ENCODE data around the gene RASSF8. TPM values are rescaled to one million over a fixed set of nuclear protein-coding genes. Genes with fewer than 3 reads are reported as not detected.

Gene RASSF8
- total and polyA plus RNA-seq, 11 donors, result 5.2 to 44.6 (median 28.5) TPM

DNA sequence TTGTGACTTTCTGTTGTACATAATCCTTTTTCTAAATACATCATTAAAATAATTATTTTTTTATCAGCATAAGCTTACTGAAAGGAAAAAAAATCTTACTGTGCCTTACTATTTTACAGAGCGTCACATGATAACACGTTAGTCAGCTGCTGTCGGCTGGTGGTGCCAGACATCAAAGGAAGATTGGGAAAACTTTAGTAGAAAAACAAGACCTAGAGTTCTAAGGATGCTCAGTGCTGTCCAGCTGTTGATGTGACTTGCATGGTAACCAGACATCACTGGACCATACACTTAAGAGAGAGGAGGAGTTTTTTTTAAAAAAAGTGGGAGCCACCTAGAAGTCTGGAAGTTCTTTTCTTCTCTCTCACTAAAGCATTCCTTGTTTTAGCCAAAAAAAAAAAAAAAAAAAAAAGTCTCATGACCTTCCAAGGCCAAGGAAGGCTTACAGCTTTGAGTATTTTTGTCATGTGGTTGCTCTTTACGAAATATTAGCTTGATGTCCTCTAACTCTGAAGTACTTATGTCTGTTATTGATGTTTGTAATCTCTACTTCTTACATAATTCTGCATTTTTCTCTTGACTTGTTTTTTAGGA is 4.5 kb downstream of the RASSF8 start:
- H3K9me3 ChIP-seq, result no peaks in the 10 kb centered on the region
- H3K4me1 ChIP-seq, result peaks cover 0 to 50% (median 20%) of the 10 kb centered on the region in 12 donors
- H3K27me3 ChIP-seq, result peaks cover 0 to 2% (median 0%) of the 10 kb centered on the region in 9 donors
- ATAC-seq (no peak), DNase-seq (no peak)
- no peak for TF ChIP-seq CTCF (IDR thresholded peaks at IDR 0.05)
- no peak for TF ChIP-seq POLR2A (IDR thresholded peaks at IDR 0.05)
- intact Hi-C loops (cut with DNase I), result loop anchor here in 6 of 10 donors (2.0 to 5.0 kb wide), 4 partner anchors 44 to 54 kb away; no protein-coding TSS in a partner anchor
- no peak overlapping the region for H3K4me3 ChIP-seq
- WGBS, 4 donors, result 47 to 56% (median 53%) methylated on average over 4 of the region's 4 CpGs
- H3K36me3 ChIP-seq, result no peaks in the 10 kb centered on the region
- peak overlapping the region in 2 of 12 donors; percentile 9 to 52 for H3K27ac ChIP-seq

DNA sequence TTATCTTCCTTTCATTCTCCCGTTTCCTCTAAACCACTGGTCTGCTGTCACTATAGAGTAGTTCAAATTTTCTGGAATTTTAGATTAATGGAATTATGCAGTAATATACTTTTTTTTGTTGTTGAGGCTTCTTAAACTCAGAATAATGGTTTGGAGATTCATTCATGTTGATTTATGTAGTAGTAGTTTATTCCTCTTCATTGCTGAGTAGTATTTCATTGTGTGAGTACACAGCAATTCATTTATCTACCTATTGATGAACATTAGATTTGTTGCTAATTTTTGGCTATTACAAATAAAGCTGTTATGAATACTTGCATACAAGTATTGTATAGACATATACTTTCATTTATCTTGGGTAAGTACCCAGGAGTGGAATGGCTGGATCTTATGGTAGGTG is 7.2 kb downstream of the RASSF8 start:
- H3K36me3 ChIP-seq, result no peaks in the 10 kb centered on the region
- no peaks in the 10 kb centered on the region for H3K9me3 ChIP-seq
- no peak overlapping the region for H3K4me3 ChIP-seq
- H3K27me3 ChIP-seq, result no peaks in the 10 kb centered on the region
- H3K4me1 ChIP-seq, result peaks cover 0 to 52% (median 15%) of the 10 kb centered on the region in 12 donors
- WGBS, 4 donors, result 94 to 100% (median 97%) methylated on average over 1 of the region's 1 CpG
- ATAC-seq, result no peak
- H3K27ac ChIP-seq, result no peak overlapping the region
- intact Hi-C loops (cut with DNase I), result loop anchor here in 1 of 10 donors (5.0 kb wide), 1 partner anchor 47 kb away; no protein-coding TSS in a partner anchor
- DNase-seq, result no peak
- TF ChIP-seq POLR2A (IDR thresholded peaks at IDR 0.05) (no peak), CTCF (IDR thresholded peaks at IDR 0.05) (no peak)

- Histone ChIP-seq H3K27me3 (no peaks in the 10 kb centered on the region), H3K27ac (peak overlapping the region in 1 of 12 donors; percentile 62), H3K9me3 (no peaks in the 10 kb centered on the region), H3K4me1 (peaks cover 0 to 51% (median 13%) of the 10 kb centered on the region in 12 donors), H3K36me3 (no peaks in the 10 kb centered on the region), H3K4me3 (no peak overlapping the region)
- no peak for DNase-seq
- TF ChIP-seq CTCF (IDR thresholded peaks at IDR 0.05), result no peak
- TF ChIP-seq POLR2A (IDR thresholded peaks at IDR 0.05), result no peak
- no peak for ATAC-seq
- 70 to 86% (median 74%) methylated on average over 5 of the region's 5 CpGs for whole genome bisulfite sequencing, 4 donors
- intact Hi-C loops (cut with DNase I), result no loop called here
These were observed 11.6 kb downstream of the RASSF8 start for GRCh38 chr12:25970082-25970481.

DNA sequence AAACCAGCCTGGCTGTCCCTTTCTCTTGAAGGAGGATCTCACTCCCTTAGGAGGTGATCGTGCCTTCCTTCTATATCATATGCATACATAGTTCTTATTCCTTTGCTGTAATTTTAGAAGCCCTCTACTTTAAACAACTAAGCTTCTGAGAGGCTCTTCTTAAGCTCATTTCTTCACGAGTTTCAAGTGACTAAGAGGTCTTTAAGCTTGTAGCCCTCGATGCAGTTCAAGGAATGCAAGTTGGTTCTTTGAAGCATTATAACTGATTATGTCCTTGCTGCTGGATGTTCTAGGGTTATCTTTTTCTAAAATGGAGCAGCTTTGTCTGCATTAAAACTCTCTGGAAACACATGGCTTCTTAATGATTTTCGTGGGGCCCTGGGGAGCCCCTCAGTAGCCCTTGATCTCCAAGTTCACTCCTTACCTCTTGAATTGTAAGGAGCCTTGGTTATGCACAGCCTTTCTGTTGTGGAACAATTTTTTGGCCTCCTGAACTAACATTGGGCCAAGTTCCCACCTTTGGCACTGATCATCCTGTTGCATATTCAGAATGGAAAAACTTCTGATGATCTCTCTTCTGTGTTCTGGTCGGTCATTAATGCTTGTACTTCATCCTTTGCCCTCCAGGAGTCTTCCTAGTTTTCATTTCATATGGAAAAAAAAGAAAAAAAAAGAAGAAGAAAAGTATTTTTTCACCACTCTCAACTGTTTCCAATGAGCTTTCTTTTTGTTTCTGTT is 12.6 kb downstream of the RASSF8 start:
- Histone ChIP-seq H3K36me3 (no peaks in the 10 kb centered on the region), H3K27ac (peak overlapping the region in 1 of 12 donors; percentile 62), H3K4me3 (no peak overlapping the region), H3K4me1 (peaks cover 0 to 60% (median 18%) of the 10 kb centered on the region in 12 donors), H3K27me3 (no peaks in the 10 kb centered on the region), H3K9me3 (no peaks in the 10 kb centered on the region)
- intact Hi-C loops (cut with DNase I), result no loop called here
- TF ChIP-seq CTCF (IDR thresholded peaks at IDR 0.05) (peak in 4 of 12 donors; percentile 15 to 35 (median 26)), POLR2A (IDR thresholded peaks at IDR 0.05) (no peak)
- 75 to 81% (median 77%) methylated on average over 5 of the region's 5 CpGs for WGBS, 4 donors
- DNase-seq (no peak), ATAC-seq (peak; percentile 35 to 68 (median 45))

Measured in heart left ventricle (tissue), 16 donors.